Esophagus squamous epithelium (tissue), 5 donors: ENCODE results near the gene ASB18. TPM values are rescaled to one million over a fixed set of nuclear protein-coding genes. Genes with fewer than 3 reads are reported as not detected.
A peak's percentile ranks its signal among the peaks of the same experiment; 100 is the strongest.

Source experiments
- DNase-seq: peaks from one replicate; lab custom pipeline; 2025; lab: John Stamatoyannopoulos, UW
- H3K27ac ChIP-seq, 4 donors: fragments of 200-600 bp; sonication (generic); one replicate each; pipeline ENCODE4 v1.5.1; 2016 to 2019; ENCODE audit warnings: mild to moderate bottlenecking in 1 of 4
- H3K27me3 ChIP-seq, 4 donors: fragments of 200-600 bp; sonication (generic); 1 replicate in 3 of 4; 2 replicates in 1 of 4; pipeline versions ENCODE4 v1.5.1 to v1.6.0; 2017 to 2021; ENCODE audit warnings: antibody characterized with exemption in 1 of 4
- H3K36me3 ChIP-seq, 3 donors: fragments of 200-600 bp; sonication (generic); one replicate each; pipeline ENCODE4 v1.5.1; 2016 to 2019
- H3K4me1 ChIP-seq, 3 donors: fragments of 200-600 bp; sonication (generic); one replicate each; pipeline ENCODE4 v1.5.1; 2017 to 2019
- H3K4me3 ChIP-seq, 4 donors: fragments of 200-600 bp; sonication (generic); 1 replicate in 3 of 4; 2 replicates in 1 of 4; pipeline ENCODE4 v1.5.1; 2016 to 2019; ENCODE audit warnings: mild to moderate bottlenecking in 2 of 4, moderate library complexity in 1 of 4
- H3K9me3 ChIP-seq, 3 donors: fragments of 200-600 bp; sonication (generic); one replicate each; pipeline ENCODE4 v1.5.1; 2016 to 2019
- POLR2A ChIP-seq, 4 donors: fragments of 450-650 bp; IDR thresholded peaks; one replicate each; pipeline ENCODE4 v1.6.1; 2017; ENCODE audit warnings: antibody characterized with exemption in 4 of 4, mild to moderate bottlenecking in 4 of 4, moderate library complexity in 3 of 4
- WGBS, 2 donors: methylation state at CpG; one replicate each; pipeline ENCODE4 v1.1.5; 2018; 5-methylcytosine and 5-hydroxymethylcytosine counted together
- intact Hi-C: fragments of 100-400 bp; cut with DNase I; formaldehyde crosslinking; loops from one replicate; pipeline ENCODE4 v1.15.0; 2022
- total RNA-seq, 4 donors: library from RNA; depleted of rRNA; stranded (reverse); fragments of >200 nt; gene quantifications; one replicate each; pipeline ENCODE4 v1.1.0, GENCODE V29; 2016
- TF ChIP-seq, protein P1 (sequence below), 6 experiments: fragments of 450-650 bp in 4 of 6; fragments of 200-600 bp in 2 of 6; sonication (generic) in 2 of 6; IDR thresholded peaks; one replicate each; pipeline ENCODE4 v1.5.1; 2016 to 2019; ENCODE audit warnings: antibody characterized with exemption in 6 of 6, mild to moderate bottlenecking in 4 of 6, moderate library complexity in 4 of 6
- donor health status: DM: yes; HTN: yes; CAD: no.

ASB18 gene
- total RNA-seq, 4 donors from 2014 or later = not detected

DNA sequence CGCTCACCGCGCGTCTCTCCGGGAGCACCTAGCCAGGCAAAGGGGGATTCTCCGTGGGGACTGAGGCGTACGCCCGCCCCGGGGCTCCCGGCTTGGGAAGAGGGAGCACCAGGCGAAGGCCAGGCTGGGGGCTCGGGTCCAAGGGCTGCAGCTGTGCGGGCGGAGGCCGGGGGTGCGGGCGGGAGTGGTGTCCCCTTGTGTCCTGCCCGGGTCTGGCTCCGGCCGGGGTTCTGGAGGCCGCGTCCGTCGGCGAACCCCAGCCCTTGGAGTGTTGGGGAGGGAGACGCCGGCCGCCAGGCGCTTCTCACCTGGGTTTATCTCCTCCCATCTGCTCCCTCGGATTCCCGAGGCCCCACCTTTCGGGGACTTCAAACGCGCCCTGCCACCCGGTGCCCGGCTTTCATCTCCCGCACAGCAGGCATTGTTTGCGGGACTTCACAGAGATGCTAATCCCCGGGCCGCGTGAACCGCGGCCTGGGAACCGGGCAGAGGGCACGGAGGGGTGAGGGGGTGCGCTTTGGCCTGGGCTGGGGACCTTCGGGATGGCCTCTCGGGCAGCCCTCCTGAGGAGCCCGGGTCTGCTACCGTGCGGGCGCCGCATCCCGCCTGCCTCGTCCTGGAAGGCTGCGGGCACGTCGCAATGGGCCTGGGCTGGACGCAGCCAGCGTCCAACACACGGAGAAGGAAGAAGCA, 91.0 kb downstream of the ASB18 start:
- intact Hi-C loops = no loop called here
- no peak for DNase-seq
- H3K4me1 ChIP-seq = peaks cover 21 to 68% (median 32%) of the 10 kb centered on the region in 3 donors
- no peak overlapping the region for H3K4me3 ChIP-seq
- TF ChIP-seq POLR2A (IDR thresholded peaks at IDR 0.05) = no peak
- TF ChIP-seq, protein P1, sequence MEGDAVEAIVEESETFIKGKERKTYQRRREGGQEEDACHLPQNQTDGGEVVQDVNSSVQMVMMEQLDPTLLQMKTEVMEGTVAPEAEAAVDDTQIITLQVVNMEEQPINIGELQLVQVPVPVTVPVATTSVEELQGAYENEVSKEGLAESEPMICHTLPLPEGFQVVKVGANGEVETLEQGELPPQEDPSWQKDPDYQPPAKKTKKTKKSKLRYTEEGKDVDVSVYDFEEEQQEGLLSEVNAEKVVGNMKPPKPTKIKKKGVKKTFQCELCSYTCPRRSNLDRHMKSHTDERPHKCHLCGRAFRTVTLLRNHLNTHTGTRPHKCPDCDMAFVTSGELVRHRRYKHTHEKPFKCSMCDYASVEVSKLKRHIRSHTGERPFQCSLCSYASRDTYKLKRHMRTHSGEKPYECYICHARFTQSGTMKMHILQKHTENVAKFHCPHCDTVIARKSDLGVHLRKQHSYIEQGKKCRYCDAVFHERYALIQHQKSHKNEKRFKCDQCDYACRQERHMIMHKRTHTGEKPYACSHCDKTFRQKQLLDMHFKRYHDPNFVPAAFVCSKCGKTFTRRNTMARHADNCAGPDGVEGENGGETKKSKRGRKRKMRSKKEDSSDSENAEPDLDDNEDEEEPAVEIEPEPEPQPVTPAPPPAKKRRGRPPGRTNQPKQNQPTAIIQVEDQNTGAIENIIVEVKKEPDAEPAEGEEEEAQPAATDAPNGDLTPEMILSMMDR (IDR thresholded peaks at IDR 0.05) = no peak
- no peak overlapping the region for H3K27ac ChIP-seq
- peaks cover 45 to 100% (median 65%) of the 10 kb centered on the region in 4 donors for H3K27me3 ChIP-seq
- H3K36me3 ChIP-seq = no peaks in the 10 kb centered on the region
- 10% methylated on average over 12 of the region's 62 CpGs; no CpG with 5 or more reads in 1 of the 2 donors for WGBS, 2 donors
- H3K9me3 ChIP-seq = no peaks in the 10 kb centered on the region

DNA sequence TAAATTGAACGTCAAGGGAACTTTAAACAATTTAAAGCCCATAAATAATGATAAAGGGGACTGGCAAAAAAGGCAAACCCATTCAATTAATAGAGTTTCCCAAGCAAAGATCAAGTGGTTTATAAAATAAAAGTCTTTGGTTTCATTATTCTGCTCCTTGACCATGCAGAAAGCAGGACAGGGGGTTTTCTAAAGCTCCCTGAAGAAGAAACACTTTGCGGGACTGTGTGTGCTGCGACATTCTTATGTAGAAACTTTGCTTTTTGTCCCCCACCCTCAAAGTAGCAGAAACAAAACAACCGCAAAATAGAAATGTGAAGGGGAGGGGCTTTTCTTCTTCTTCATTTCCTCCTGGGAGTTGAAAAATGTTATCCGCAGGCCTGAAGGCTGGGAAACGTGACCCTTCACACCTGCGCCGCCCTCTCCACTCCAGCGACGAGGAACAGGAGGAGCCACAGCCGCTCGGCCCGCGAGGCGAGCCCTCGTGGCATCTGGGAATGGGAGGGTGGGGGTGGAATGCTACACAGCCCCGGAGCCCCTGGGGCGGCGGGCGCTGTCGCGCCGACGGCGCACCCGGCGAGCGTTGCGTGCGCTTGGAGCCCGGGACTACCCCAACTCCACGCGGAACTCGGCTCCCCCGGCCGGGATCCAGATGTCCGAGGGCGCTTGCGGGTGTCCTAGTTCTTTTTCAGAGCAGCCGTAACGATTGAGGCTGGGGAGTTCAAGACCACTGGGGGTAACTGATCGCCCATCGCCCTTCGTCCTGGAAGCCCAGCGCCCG, 91.8 kb downstream of the ASB18 start:
- intact Hi-C loops = no loop called here
- TF ChIP-seq POLR2A (IDR thresholded peaks at IDR 0.05) = no peak
- TF ChIP-seq, protein P1 (IDR thresholded peaks at IDR 0.05) = no peak
- peaks cover 22 to 68% (median 26%) of the 10 kb centered on the region in 3 donors for H3K4me1 ChIP-seq
- H3K36me3 ChIP-seq = no peaks in the 10 kb centered on the region
- H3K9me3 ChIP-seq = no peaks in the 10 kb centered on the region
- H3K27ac ChIP-seq = no peak overlapping the region
- no peak overlapping the region for H3K4me3 ChIP-seq
- no peak for DNase-seq
- peaks cover 45 to 100% (median 66%) of the 10 kb centered on the region in 4 donors for H3K27me3 ChIP-seq
- WGBS, 2 donors = 20 to 21% methylated on average over 5 to 9 of the region's 46 CpGs

DNA sequence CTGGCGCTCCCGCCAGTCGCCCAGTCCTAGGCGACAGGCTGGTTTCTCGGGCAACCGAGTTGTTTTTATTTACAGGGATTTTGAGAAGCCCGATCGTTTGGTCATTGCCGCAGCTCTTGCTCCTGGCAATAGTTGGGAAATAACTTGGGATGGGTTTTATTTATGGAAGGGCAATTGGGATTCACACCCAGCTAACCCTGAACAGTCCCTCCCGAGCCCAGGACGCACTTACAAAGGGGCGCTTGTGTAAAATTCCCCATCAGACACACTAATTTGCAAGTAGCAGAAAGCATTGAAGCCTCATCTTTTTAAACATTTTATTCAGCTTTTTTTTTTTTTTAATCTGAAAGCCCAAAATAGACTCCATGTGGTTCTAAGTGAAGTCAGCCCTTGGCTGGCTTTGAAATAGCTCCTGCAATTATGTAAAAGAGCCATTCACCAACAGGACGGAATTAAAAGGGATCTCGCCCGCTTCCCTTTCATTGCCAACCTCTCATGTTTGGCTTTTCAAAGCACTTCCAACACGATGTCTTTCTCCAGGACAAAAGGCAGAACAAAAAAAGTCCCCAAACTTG, 92.4 kb downstream of the ASB18 start:
- no peak for TF ChIP-seq POLR2A (IDR thresholded peaks at IDR 0.05)
- TF ChIP-seq, protein P1 (IDR thresholded peaks at IDR 0.05) = no peak
- H3K4me1 ChIP-seq = peaks cover 26 to 74% (median 33%) of the 10 kb centered on the region in 3 donors
- no peak for DNase-seq
- no peaks in the 10 kb centered on the region for H3K9me3 ChIP-seq
- H3K36me3 ChIP-seq = no peaks in the 10 kb centered on the region
- H3K27ac ChIP-seq = no peak overlapping the region
- peak overlapping the region in 3 of 4 donors; percentile 3 to 45 (median 13) for H3K4me3 ChIP-seq
- H3K27me3 ChIP-seq = peaks cover 52 to 100% (median 67%) of the 10 kb centered on the region in 4 donors
- intact Hi-C loops = no loop called here
- 6 to 15% methylated on average over 12 to 14 of the region's 16 CpGs for WGBS, 2 donors

DNA sequence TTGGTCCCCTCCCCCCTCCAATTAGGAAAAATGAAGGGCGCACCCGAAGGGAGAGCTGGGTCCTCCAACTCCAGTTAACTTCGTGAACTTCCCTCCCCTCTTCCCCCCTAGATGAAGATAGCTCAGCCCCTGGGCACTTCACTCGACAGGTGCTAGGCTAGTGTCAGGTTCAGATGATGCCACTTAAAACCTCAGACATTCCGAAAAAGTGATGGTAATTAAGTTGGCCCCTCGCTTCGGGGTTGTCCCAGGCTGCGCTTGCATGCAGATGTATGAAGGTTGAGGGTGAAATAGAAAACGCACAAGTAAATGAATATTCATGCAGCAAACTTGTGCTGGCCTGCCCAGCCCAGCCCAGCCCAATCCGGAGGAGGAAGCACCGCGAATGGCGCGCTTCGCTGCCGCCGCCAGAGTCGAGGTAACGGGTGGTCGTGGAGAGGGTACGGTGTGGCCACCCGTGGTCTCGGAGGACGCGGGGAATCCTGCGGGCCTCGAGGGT, 93.0 kb downstream of the ASB18 start:
- WGBS, 2 donors = 8% methylated on average over 10 to 25 of the region's 27 CpGs
- DNase-seq = no peak

More for the DNA sequence above, 93.0 kb downstream of the ASB18 start:
- H3K36me3 ChIP-seq = no peaks in the 10 kb centered on the region
- intact Hi-C loops = no loop called here
- no peak for TF ChIP-seq POLR2A (IDR thresholded peaks at IDR 0.05)
- TF ChIP-seq, protein P1 (IDR thresholded peaks at IDR 0.05) = no peak
- peak overlapping the region in 3 of 4 donors; percentile 3 to 45 (median 13) for H3K4me3 ChIP-seq
- H3K27me3 ChIP-seq = peaks cover 53 to 100% (median 71%) of the 10 kb centered on the region in 4 donors
- H3K27ac ChIP-seq = no peak overlapping the region
- H3K4me1 ChIP-seq = peaks cover 32 to 79% (median 38%) of the 10 kb centered on the region in 3 donors
- no peaks in the 10 kb centered on the region for H3K9me3 ChIP-seq
